ENCODE measurements around the gene POMP. TPM values are rescaled to one million over a fixed set of nuclear protein-coding genes. Genes with fewer than 3 reads are reported as not detected.

Gene POMP
- total RNA-seq, 1 experiment from 2014 or later, result 92.2 TPM

- TF ChIP-seq CREM (CRISPR knock-in tag; IDR thresholded peaks at IDR 0.05), result no peak
- TF ChIP-seq PRDM15 (CRISPR knock-in tag; IDR thresholded peaks at IDR 0.05), result no peak
- no peak for TF ChIP-seq JUN (CRISPR knock-in tag; IDR thresholded peaks at IDR 0.05)
Observed at GRCh38 chr13:28641600-28641926, 17.4 kb upstream of the POMP start (continued).

- POLR2A ChIA-PET, result no interaction called here
- peaks cover 3% of the 10 kb centered on the region; the same call in 1 of the 2 replicates for H3K4me1 Mint-ChIP-seq
- H3K9me3 Mint-ChIP-seq, result no peaks in the 10 kb centered on the region
- CTCF ChIA-PET, result interaction anchor here (0.5 kb wide), 1 partner anchor 397 kb away, joined by 3 read pairs; no protein-coding TSS in a partner anchor
- no peak overlapping the region for H3K27ac Mint-ChIP-seq
- H3K4me3 Mint-ChIP-seq, result no peak overlapping the region
- no peak for DNase-seq (ENCODE audit: low spot score)
- TF ChIP-seq IRF2 (CRISPR knock-in tag; IDR thresholded peaks at IDR 0.05; ENCODE audit: borderline replicate concordance, low read depth) (no peak), ERG (CRISPR knock-in tag; IDR thresholded peaks at IDR 0.05) (no peak), GTF2I (CRISPR knock-in tag; conservative IDR thresholded peaks at IDR 0.05) (no peak), MLX (CRISPR knock-in tag; IDR thresholded peaks at IDR 0.05) (no peak), CREB1 (CRISPR knock-in tag; IDR thresholded peaks at IDR 0.05) (no peak), TEAD4 (CRISPR knock-in tag; IDR thresholded peaks at IDR 0.05) (no peak), NR2C2 (CRISPR knock-in tag; IDR thresholded peaks at IDR 0.05) (no peak), ATF2 (CRISPR knock-in tag; IDR thresholded peaks at IDR 0.05; ENCODE audit: borderline replicate concordance, low read depth) (no peak), ZNF232 (CRISPR knock-in tag; IDR thresholded peaks at IDR 0.05) (no peak), SMAD3 (CRISPR knock-in tag; IDR thresholded peaks at IDR 0.05; ENCODE audit: borderline replicate concordance) (no peak)
- no peaks in the 10 kb centered on the region for H3K27me3 Mint-ChIP-seq (ENCODE audit: low read depth)
- no peak for ATAC-seq
- no peaks in the 10 kb centered on the region for H3K36me3 Mint-ChIP-seq
Observed at GRCh38 chr13:28650284-28650683, 8.6 kb upstream of the POMP start.

GRCh38 chr13:28651810-28652401 is 7.0 kb upstream of the POMP start:
- Mint-ChIP-seq H3K4me3 (no peak overlapping the region), H3K27me3 (ENCODE audit: low read depth) (no peaks in the 10 kb centered on the region), H3K36me3 (no peaks in the 10 kb centered on the region), H3K9me3 (no peaks in the 10 kb centered on the region), H3K27ac (no peak overlapping the region), H3K4me1 (peaks cover 13% of the 10 kb centered on the region)
- CTCF ChIA-PET, result no interaction called here
- POLR2A ChIA-PET, result no interaction called here
- ATAC-seq, result no peak
- no peak for DNase-seq (ENCODE audit: low spot score)
- no peak for TF ChIP-seq E2F5 (CRISPR knock-in tag; IDR thresholded peaks at IDR 0.05)
- TF ChIP-seq PREB (CRISPR knock-in tag; IDR thresholded peaks at IDR 0.05; ENCODE audit: borderline replicate concordance), result no peak
- no peak for TF ChIP-seq KAT7 (CRISPR knock-in tag; IDR thresholded peaks at IDR 0.05; ENCODE audit: borderline replicate concordance)
- TF ChIP-seq TEAD4 (CRISPR knock-in tag; IDR thresholded peaks at IDR 0.05), result no peak
- no peak for TF ChIP-seq NFYB (CRISPR knock-in tag; conservative IDR thresholded peaks at IDR 0.05; ENCODE audit: low read depth)
- no peak for TF ChIP-seq RORB (CRISPR knock-in tag; IDR thresholded peaks at IDR 0.05)
- TF ChIP-seq AFF4 (CRISPR knock-in tag; IDR thresholded peaks at IDR 0.05; ENCODE audit: borderline replicate concordance), result no peak
- TF ChIP-seq EMX1 (CRISPR knock-in tag; IDR thresholded peaks at IDR 0.05), result no peak
- TF ChIP-seq JAZF1 (CRISPR knock-in tag; IDR thresholded peaks at IDR 0.05), result no peak
- TF ChIP-seq ZNF317 (CRISPR knock-in tag; IDR thresholded peaks at IDR 0.05; ENCODE audit: borderline replicate concordance, low read depth), result no peak
